Mesothelial cell of epicardium (in vitro differentiated cells): ENCODE results near the gene MFSD12. TPM values are rescaled to one million over a fixed set of nuclear protein-coding genes. Genes with fewer than 3 reads are reported as not detected.

Experiments
- DNase-seq, 2 experiments: peaks; one replicate each; pipeline ENCODE4 v3.0.0; 2021; ENCODE audit warnings: low spot score in 2 of 2; ENCODE audit not compliant: unreplicated experiment in 2 of 2
- H3K27ac Mint-ChIP-seq: 2 replicates; pipeline ENCODE4 v1.8.0; 2021; ENCODE audit warnings: mixed read lengths
- H3K27me3 Mint-ChIP-seq: 2 replicates; pipeline ENCODE4 v1.8.0; 2021; ENCODE audit warnings: low read depth, mixed read lengths
- H3K36me3 Mint-ChIP-seq: 2 replicates; pipeline ENCODE4 v1.8.0; 2021; ENCODE audit warnings: mixed read lengths
- H3K4me1 Mint-ChIP-seq: 2 replicates; pipeline ENCODE4 v1.8.0; 2021; ENCODE audit warnings: mixed read lengths
- H3K4me3 Mint-ChIP-seq: 2 replicates; pipeline ENCODE4 v1.8.0; 2021; ENCODE audit warnings: mild to moderate bottlenecking, moderate library complexity, mixed read lengths
- H3K9me3 Mint-ChIP-seq: 2 replicates; pipeline ENCODE4 v1.8.0; 2021; ENCODE audit warnings: mixed read lengths
- CTCF ChIP-seq: fragments of 200-600 bp; sonication (generic); IDR thresholded peaks from one replicate; pipeline ENCODE4 v1.5.0; 2021; ENCODE audit warnings: antibody characterized with exemption; ENCODE audit not compliant: unreplicated experiment
- total RNA-seq: library from RNA; stranded (reverse); gene quantifications from 3 replicates; pipeline ENCODE4 v1.2.1, GENCODE V29; 2021

MFSD12 gene
- total RNA-seq, 1 donor from 2014 or later = 59.5 TPM

GRCh38 chr19:3604987-3605343 is 47.6 kb upstream of the MFSD12 start:
- H3K27me3 Mint-ChIP-seq = peaks cover 16% of the 10 kb centered on the region
- no peak for TF ChIP-seq CTCF
- H3K4me1 Mint-ChIP-seq = peaks cover 10% of the 10 kb centered on the region
- H3K9me3 Mint-ChIP-seq = no peaks in the 10 kb centered on the region
- H3K36me3 Mint-ChIP-seq = no peaks in the 10 kb centered on the region
- no peak for DNase-seq
- no peak overlapping the region for H3K4me3 Mint-ChIP-seq
- no peak overlapping the region for H3K27ac Mint-ChIP-seq

GRCh38 chr19:3604227-3604986 is 47.0 kb upstream of the MFSD12 start:
- H3K27ac Mint-ChIP-seq = no peak overlapping the region
- no peak for DNase-seq
- no peak for TF ChIP-seq CTCF
- no peak overlapping the region for H3K4me3 Mint-ChIP-seq
- no peaks in the 10 kb centered on the region for H3K36me3 Mint-ChIP-seq
- H3K4me1 Mint-ChIP-seq = peaks cover 10% of the 10 kb centered on the region
- H3K9me3 Mint-ChIP-seq = no peaks in the 10 kb centered on the region
- H3K27me3 Mint-ChIP-seq = peaks cover 16% of the 10 kb centered on the region

GRCh38 chr19:3603121-3603811 is 45.9 kb upstream of the MFSD12 start:
- Mint-ChIP-seq H3K9me3 (no peaks in the 10 kb centered on the region), H3K27me3 (peaks cover 16% of the 10 kb centered on the region), H3K36me3 (no peaks in the 10 kb centered on the region), H3K4me1 (peaks cover 10% of the 10 kb centered on the region), H3K4me3 (no peak overlapping the region), H3K27ac (no peak overlapping the region)
- TF ChIP-seq CTCF = no peak
- DNase-seq = no peak

GRCh38 chr19:3601021-3601420 is 43.6 kb upstream of the MFSD12 start:
- H3K27me3 Mint-ChIP-seq = peaks cover 2% of the 10 kb centered on the region
- no peak overlapping the region for H3K4me3 Mint-ChIP-seq
- no peaks in the 10 kb centered on the region for H3K9me3 Mint-ChIP-seq
- TF ChIP-seq CTCF = no peak
- H3K27ac Mint-ChIP-seq = no peak overlapping the region
- DNase-seq = no peak
- no peaks in the 10 kb centered on the region for H3K36me3 Mint-ChIP-seq
- H3K4me1 Mint-ChIP-seq = no peaks in the 10 kb centered on the region

GRCh38 chr19:3599776-3600187 is 42.4 kb upstream of the MFSD12 start:
- Mint-ChIP-seq H3K27me3 (peaks cover 5% of the 10 kb centered on the region), H3K27ac (no peak overlapping the region), H3K4me3 (no peak overlapping the region), H3K9me3 (no peaks in the 10 kb centered on the region), H3K36me3 (no peaks in the 10 kb centered on the region), H3K4me1 (no peaks in the 10 kb centered on the region)
- DNase-seq = no peak
- no peak for TF ChIP-seq CTCF
